ENCODE data around the gene BPIFB6.

Gene BPIFB6

GRCh38 chr20:33093074-33093473, 61.6 kb downstream of the BPIFB6 start:
- DNase-seq, result no peak

GRCh38 chr20:33093582-33093981, 62.1 kb downstream of the BPIFB6 start:
- DNase-seq, result no peak
